HG03175 (cell line): ENCODE data around the gene RBM4B.
"Not testable (repeated sequence)": the region's sequence is repeated elsewhere in the genome, so short reads cannot be mapped to it uniquely, and the experiment has no call there.

ENCODE experiments used
- ATAC-seq: cut with Tn5 transposase; IDR thresholded peaks from one replicate; pipeline ENCODE4 v1.9.1; 2021; ENCODE audit warnings: mild to moderate bottlenecking, moderate library complexity; ENCODE audit not compliant: unreplicated experiment

Gene RBM4B

DNA sequence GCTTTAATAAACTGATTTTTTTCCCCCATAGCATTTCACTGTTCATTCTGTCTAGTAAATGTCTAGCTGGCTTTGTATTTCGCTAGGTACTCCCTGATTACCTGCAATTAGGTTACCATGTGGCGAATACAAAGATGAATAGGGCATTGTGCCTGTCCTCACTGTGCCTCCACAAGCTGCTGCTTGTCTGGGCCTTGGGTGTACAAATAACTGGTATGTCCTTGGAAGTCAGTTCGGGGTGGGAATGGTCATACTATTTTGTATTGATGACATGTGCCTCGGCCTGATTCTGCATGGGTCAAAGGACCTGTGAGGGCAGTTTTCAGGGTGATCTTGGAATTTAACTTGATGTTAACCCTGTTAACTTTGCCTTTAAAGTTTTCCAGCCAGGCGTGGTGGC is 27.8 kb downstream of the RBM4B start:
- ATAC-seq: no peak

DNA sequence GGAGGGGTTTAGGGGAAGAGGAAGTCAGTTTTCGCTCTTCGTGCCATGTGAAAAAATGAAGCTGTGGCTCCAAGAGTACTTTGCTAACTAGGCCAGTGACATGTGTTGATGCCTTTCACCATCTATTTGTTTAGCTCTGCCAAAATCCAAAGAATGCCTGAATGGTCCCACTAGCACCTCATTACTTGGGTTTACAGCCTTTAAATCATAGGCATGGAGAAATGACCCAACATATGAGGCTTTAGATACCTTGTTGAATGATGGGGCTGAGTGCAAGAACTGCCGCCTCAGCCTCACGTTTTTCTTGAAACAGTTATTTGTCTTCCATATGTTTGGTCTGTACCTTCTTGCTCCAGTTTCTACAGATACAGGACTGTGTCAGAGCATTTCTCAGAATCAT is 30.9 kb downstream of the RBM4B start:
- ATAC-seq: no peak

DNA sequence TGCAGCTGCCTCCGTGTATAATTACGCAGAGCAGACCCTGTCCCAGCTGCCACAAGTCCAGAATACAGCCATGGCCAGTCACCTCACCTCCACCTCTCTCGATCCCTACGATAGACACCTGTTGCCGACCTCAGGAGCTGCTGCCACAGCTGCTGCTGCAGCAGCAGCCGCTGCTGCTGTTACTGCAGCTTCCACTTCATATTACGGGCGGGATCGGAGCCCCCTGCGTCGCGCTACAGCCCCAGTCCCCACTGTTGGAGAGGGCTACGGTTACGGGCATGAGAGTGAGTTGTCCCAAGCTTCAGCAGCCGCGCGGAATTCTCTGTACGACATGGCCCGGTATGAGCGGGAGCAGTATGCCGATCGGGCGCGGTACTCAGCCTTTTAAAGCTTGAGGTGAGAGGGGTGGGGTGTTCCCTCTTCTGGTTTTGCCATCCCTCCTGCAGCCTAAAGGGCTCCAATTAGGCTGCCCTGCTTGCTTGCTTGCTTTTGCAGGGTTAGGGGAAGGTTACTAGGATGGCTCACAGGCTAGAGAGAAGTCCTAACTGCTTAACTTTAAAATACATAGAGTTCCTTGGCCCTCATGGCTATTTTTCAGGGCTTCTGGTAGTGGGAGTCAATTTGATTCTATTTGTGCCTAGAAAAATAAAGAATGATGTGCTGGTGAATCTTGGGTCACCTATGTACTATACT is 33.8 kb downstream of the RBM4B start:
- ATAC-seq: no peak

DNA sequence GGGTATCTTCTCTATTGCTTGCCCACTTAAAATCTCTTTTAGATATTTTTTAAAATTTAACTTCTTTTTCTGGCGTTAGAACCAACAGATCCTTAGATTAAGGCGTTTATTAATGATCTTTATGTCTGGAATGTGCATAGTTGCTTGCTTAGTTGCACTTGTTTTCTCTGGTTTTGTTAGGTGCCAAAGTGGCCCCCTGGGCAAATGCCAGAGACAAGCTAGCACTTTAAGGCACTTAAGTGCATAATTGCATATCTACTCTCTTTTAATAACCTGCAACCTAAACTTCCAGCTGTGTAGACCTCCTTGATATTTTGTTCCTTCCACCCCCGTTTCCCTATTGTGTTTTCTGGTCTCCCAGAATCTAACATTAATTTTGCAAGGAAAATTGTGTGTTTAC is 35.9 kb downstream of the RBM4B start:
- ATAC-seq: no peak

DNA sequence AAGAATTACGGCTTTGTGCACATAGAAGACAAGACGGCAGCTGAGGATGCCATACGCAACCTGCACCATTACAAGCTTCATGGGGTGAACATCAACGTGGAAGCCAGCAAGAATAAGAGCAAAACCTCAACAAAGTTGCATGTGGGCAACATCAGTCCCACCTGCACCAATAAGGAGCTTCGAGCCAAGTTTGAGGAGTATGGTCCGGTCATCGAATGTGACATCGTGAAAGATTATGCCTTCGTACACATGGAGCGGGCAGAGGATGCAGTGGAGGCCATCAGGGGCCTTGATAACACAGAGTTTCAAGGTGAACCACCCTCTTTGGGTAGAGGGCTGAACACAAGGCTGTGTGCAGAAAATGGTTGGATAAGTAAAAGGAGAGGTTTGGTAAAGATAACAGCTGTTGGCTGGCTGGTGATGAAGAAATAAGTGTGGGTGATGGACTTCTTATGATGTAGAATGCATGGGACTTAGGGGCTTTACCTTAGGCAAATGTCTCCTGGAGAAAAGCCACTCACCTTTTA is 37.8 kb downstream of the RBM4B start:
- ATAC-seq: not testable (repeated sequence)

DNA sequence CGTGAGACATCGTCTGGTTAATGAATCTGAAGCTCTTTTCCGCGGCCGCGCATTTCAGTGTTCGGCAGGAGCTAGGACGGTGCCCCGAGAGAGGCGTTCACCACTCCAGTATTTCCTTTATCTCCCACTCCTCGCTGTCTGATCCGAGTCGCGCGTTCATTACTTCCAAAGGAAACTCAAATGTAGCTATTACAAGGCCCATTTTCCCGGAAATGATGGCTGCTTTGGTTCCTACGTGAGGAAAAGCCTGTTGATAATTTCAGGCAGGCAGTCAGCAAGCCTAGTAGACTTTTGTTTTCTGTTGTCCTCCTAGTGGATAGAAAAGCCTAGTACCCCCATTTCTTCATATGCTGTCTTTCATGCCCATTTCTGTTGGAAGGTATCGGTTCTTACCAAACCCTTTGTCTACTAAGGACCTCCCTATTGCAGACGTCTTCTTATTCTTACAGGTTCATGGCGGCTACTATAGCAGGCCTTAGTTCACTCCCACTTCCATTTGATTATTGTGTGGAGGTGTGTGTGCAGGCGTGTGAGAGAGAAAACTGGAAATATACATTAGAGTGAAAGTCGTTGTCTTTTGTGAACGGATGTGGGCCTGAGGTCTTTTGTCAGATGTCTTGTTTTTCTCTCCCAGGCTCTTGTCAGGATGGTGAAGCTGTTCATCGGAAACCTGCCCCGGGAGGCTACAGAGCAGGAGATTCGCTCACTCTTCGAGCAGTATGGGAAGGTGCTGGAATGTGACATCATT is 38.4 kb downstream of the RBM4B start:
- ATAC-seq: no peak

DNA sequence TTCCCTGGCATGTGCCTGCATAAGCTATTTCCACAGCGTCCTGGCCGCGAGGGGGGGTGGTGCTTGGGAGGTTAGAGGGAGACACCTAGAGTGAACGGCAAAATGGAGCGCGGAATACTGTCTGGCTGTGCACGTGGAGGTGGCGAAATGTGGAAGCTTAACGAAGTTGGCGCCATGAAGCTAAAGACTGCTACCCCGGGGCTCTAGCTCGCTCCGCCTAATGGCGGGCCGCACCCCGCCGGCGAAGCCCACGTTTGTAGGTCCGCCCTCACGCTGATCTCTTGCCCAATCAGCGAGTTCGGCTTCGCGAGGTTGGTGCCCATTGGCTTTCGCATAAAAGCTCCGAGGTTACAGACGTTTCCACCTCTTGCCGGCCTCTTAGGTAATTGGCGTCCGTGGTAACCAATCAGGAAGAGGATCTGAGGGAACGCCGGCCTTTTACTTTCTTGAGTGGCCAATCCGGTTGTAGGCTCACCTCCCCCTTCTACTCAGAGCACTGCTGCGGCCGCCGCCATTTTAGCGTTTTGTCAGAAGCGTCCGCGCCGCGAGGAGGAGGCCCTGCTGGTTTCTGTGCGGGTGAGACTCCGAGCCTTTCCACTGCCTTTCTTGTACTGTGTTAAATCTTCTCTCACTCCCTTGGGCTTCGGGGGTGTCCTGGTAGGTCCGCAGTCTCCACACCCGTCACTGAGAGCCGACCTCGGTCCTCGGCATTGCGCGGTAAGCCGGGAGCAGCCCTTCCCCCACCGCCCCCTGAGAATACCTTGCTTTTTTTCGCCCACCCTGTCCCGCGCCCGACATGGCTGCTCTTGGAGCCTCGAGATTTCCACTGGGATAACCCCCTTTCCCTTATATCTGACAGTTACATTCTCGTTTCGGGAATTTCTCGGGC is 39.3 kb downstream of the RBM4B start, which contains the start of gene RBM4:
Gene RBM4, plus strand, starts transcription at position 527 of the 889 bp plus-strand sequence. CDS start 1,009 bp downstream, outside the sequence.
- peak; percentile 94 for ATAC-seq

DNA sequence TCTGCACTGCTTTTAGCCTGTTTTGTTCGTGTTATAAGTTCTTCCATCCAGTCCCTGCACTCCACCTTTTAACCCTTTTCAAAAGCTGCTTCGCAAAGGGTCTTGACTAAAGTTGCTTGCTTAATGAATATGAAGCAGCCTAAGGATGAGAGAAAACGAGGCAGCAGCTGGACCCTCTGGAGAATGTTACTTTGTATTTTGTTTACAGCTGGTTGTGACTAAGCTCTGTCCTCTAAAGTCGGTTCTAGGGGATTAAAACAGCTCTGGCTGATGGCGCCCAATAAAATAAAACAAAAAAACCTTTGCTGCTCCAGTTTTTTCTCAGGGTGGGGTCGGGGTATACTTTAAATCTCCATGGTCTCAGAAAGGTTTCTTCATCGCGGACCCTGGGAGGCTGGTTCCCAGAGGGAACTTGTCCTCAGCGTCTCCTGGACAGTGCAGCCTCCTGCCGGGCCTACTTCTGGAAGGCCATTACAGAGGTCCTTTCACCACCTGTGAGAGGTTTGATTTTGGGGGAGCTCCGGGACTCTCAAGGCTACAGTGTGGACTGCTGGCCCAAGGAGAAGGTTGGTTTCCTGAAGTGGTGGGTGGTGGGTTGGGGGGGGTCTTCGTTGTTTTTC is 40.0 kb downstream of the RBM4B start:
- no peak for ATAC-seq

DNA sequence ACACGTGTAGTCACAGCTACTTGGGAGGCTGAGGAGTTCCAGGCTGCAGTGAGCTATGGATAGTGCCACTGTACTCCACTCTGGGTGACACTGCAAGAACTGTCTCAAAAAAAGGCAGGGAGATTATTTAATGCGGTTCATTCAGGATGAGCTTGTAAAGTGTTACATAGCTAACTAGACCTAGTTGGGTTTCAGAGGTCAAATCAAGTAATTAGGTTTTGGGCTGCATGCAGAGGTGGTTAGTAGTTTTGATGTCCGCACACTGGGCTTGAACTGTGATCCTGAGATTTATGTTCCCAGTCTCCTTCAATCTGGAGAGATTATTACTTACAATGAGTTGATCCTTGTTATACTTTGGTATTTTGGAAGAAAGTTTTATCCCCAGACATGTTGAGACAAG is 41.3 kb downstream of the RBM4B start:
- no peak for ATAC-seq

DNA sequence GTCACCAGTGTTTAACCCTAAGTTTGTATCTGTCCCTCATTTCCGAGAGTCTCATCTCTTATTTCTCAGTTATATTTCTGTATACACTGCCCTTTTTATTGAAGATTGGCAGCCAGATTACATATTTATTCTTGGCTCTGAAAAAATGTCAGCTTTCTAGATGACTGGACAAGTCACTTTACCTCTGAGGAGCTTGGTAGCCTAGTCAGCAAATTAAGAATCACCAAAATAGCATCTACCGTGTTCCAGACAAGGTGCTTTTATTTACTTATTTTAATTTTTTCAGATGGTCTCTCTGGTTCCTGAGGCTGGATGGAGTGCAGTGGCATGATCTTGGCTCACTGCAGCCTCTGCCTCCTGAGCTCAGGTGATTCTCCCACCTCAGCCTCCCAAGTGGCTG is 44.7 kb downstream of the RBM4B start:
- ATAC-seq: no peak

DNA sequence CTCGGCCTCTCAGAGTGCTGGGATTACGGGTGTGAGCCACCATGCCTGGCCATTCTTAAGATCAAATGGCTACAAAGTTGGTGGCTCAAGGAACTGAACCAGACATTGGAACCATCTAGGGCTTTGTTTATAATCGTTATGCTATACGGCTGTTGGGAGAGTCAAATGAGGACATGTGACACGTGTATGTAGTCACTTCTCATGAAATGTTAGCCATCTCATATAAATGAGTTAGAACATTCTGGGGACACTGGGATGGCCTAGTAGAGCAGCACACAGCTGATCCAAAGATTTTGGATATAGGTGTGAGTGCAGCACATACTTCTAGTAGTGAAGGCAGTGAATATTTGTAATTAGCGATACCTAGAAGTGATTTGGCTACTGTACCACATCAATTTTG is 45.8 kb downstream of the RBM4B start:
- ATAC-seq: no peak

DNA sequence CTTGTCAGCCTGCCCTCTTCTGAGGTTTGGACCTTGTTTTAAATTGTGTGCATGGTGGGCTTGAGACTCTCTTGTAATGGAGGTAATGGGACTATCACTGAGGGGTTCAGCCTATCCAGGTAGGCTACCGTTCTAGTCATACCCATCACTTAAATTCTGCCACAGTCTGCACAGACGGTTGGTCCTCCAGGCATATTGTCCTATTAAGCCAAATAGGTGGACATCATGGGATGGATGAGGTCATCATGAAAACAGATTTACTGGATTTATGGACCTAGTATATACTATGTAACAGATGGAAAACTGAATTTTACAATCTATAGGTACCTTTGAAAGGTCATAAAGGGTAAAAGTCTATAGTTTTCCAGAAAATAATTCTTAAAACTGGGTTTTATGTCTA is 48.3 kb downstream of the RBM4B start:
- no peak for ATAC-seq

DNA sequence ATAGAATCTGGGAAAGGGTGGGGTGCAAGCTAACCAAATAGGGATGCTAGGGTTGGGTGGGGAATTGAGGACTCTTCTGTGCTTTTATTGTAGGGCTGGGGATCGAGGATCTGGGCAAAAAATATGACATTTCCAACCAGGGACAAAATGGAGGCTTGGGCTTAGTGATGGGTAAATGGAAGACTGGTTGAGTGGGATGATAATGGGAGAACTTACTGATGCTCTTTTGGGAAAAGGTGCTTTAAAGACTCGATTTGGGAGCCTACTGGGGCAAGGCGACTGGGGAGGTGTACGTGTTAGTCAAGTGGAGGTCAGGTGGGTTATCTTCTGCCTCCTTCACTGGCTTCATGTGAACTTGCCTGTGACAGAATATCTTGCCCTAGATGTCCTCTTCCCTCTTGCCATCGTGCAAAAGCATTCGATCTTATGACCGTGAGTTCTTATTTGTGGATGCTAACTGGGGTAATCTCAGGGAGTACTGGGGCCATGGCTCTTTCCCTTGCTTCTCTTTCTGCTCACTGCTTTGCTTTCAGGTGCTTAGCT is 49.6 kb downstream of the RBM4B start:
- no peak for ATAC-seq

DNA sequence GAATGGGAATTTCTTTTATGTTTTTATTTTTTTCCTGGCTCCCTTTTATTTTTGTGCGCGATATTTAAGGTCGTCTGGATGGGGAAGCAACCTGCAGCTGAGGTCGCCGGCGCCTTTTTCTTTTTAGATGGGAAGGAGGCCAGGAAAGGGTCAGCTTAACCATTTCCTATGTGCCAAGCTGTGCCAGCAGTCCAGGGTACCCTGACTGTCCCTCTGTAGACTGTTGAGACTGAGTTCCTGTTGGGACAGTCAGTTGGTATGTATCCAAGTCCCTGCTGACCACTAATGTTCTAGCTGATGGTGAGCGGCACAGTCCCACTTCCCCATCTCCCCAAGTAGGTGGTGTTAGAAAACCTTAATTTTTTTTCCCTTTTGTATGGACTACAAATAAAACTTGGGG is 50.8 kb downstream of the RBM4B start:
- ATAC-seq: no peak

DNA sequence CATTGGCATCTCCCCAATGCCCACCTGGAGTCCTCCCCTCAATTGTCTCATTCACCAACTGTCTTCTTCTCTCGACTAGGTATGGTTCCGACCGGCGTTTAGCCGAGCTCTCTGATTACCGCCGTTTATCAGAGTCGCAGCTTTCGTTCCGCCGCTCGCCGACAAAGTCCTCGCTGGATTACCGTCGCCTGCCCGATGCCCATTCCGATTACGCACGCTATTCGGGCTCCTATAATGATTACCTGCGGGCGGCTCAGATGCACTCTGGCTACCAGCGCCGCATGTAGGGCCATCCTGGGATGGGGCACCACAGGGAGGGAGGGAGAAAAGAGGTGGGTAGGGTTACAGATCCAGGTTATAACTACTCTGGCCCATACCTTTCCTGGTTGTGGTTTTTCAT is 51.3 kb downstream of the RBM4B start:
- no peak for ATAC-seq

DNA sequence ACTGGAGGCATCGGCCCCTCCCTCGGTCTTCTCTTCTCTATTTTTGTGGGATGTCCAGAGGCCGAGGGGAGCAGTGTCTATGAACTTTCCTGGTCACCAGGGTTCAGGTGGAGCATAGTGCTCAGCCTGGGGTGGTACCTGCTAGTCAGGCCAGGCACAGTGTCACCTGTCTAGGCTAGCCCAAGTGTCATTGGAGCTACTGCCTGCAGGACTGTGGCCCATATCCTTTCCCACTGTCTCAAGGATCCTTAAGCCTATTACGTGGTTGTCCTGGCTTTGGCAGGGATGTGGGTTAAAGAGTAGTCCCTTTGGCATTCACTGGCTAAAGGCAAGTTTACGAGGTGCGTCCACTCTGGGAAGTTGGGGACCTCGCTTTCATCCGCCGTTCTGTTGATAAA is 51.9 kb downstream of the RBM4B start:
- ATAC-seq: no peak

DNA sequence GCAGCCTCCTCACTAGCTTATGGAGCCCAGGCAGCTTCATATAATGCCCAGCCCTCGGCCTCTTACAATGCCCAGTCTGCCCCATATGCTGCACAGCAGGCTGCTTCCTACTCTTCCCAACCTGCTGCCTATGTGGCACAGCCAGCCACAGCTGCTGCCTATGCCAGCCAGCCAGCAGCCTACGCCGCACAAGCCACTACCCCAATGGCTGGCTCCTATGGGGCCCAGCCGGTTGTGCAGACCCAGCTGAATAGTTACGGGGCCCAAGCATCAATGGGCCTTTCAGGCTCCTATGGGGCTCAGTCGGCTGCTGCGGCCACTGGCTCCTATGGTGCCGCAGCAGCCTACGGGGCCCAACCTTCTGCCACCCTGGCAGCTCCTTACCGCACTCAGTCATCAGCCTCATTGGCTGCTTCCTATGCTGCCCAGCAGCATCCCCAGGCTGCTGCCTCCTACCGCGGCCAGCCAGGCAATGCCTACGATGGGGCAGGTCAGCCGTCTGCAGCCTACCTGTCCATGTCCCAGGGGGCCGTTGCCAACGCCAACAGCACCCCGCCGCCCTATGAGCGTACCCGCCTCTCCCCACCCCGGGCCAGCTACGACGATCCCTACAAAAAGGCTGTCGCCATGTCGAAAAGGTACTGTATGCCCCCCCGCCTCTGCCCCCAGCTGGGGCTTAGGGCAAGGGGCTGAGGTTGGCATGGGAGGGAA is 52.5 kb downstream of the RBM4B start:
- no peak for ATAC-seq

DNA sequence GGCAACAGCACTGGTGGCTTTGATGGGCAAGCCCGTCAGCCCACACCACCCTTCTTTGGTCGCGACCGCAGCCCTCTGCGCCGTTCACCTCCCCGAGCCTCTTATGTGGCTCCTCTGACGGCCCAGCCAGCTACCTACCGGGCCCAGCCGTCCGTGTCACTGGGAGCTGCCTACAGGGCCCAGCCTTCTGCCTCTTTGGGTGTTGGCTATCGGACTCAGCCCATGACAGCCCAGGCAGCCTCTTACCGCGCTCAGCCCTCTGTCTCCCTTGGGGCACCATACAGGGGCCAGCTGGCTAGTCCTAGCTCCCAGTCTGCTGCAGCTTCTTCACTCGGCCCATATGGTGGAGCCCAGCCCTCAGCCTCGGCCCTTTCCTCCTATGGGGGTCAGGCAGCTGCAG is 53.2 kb downstream of the RBM4B start:
- no peak for ATAC-seq

DNA sequence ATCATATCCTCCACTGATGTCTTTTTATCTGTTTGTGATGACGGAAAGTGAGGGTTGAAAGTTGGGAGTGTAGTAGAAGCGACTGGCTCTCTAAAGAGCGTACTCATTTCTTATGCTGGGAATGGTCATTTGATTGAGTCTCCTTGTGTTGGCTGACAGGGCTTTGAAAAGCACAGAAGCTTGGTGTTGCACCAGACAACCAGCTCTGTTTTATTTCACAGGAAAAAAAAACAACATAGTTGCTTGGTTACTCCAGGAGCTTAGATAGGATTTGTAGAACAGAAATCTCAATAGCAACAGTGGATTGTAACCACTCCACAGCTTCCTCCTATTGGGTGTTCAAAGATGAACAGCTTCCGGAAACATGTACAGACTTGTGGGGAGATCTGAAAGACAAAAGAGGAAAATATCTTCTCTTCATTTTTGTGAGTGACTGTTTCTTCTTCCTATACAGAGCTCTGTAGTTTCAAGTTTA is 58.6 kb downstream of the RBM4B start:
- no peak for ATAC-seq
